GM19025 (cell line): ENCODE measurements around the gene LZTR1.
"Not testable (repeated sequence)": the region's sequence is repeated elsewhere in the genome, so short reads cannot be mapped to it uniquely, and the experiment has no call there.

Experiments
- ATAC-seq: cut with Tn5 transposase; IDR thresholded peaks from one replicate; pipeline ENCODE4 v1.9.1; 2021; ENCODE audit warnings: mild to moderate bottlenecking, low read depth, moderate library complexity; ENCODE audit not compliant: unreplicated experiment

Gene LZTR1

GRCh38 chr22:20965104-20965887 is 16.8 kb upstream of the LZTR1 start:
- ATAC-seq = no peak

- no peak for ATAC-seq
These were observed 15.9 kb upstream of the LZTR1 start for GRCh38 chr22:20965888-20966855.

GRCh38 chr22:20966883-20967696 is 15.0 kb upstream of the LZTR1 start, which contains the start of gene AIFM3:
Gene AIFM3, plus strand, starts transcription at chr22:20967255. Its CDS starts 690 bp downstream, at chr22:20967945.
- no peak for ATAC-seq

- no peak for ATAC-seq
These were observed 14.3 kb upstream of the LZTR1 start for GRCh38 chr22:20967697-20968211.

- no peak for ATAC-seq
These were observed 13.7 kb upstream of the LZTR1 start for GRCh38 chr22:20968281-20968977.

- no peak for ATAC-seq
These were observed 11.0 kb upstream of the LZTR1 start for GRCh38 chr22:20970939-20971657.

- ATAC-seq = not testable (repeated sequence)
These were observed 9.9 kb upstream of the LZTR1 start for GRCh38 chr22:20972014-20972694.

- ATAC-seq = no peak
These were observed 9.0 kb upstream of the LZTR1 start for GRCh38 chr22:20972933-20973577.

GRCh38 chr22:20973634-20974286 is 8.3 kb upstream of the LZTR1 start:
- no peak for ATAC-seq

- ATAC-seq = no peak
These were observed 7.7 kb upstream of the LZTR1 start for GRCh38 chr22:20974336-20974955.

- ATAC-seq = no peak
These were observed 6.4 kb upstream of the LZTR1 start for GRCh38 chr22:20975541-20976290.

- no peak for ATAC-seq
These were observed 5.7 kb upstream of the LZTR1 start for GRCh38 chr22:20976291-20976877.

GRCh38 chr22:20977019-20977418 is 5.1 kb upstream of the LZTR1 start:
- ATAC-seq = no peak

GRCh38 chr22:20977516-20978170 is 4.5 kb upstream of the LZTR1 start:
- ATAC-seq = no peak

GRCh38 chr22:20978419-20978818 is 3.7 kb upstream of the LZTR1 start:
- ATAC-seq = no peak
